Measurements from ENCODE around the gene TBC1D32. TPM values are rescaled to one million over a fixed set of nuclear protein-coding genes. Genes with fewer than 3 reads are reported as not detected.

TBC1D32 gene
- total RNA-seq, 5 donors from 2014 or later (not counting 1 experiment from before 2014, with no cell fraction given) = 8.2 to 20.2 (median 10.7) TPM

GRCh38 chr6:121237859-121238258 lies 96.4 kb downstream of the TBC1D32 start:
- Mint-ChIP-seq H3K9me3 (peaks cover 0 to 8% (median 6%) of the 10 kb centered on the region in 3 donors), H3K4me1 (no peaks in the 10 kb centered on the region), H3K27me3 (no peaks in the 10 kb centered on the region), H3K36me3 (peaks cover 60% of the 10 kb centered on the region), H3K4me3 (no peak overlapping the region), H3K27ac (no peak overlapping the region)
- DNase-seq (no peak), ATAC-seq (replicated peaks in 1 of 4) (no peak)
- no CpG with 5 or more reads among the region's 1 CpG for WGBS (ENCODE audit: insufficient coverage)
- POLR2A ChIA-PET = interaction anchor here in 1 of 2 donors (0.6 kb wide), 1 partner anchor 102 kb away, joined by 3 read pairs; no protein-coding TSS in a partner anchor
- peaks cover 0 to 3% of the 10 kb centered on the region in 2 donors for H3K36me3 ChIP-seq (ENCODE audit: control insufficient read depth in 2 of 2, extremely low read depth in 1 of 2, insufficient read depth in 1 of 2, low read length in 1 of 2)
- CTCF ChIA-PET = no interaction called here
- H3K4me3 ChIP-seq (ENCODE audit: control insufficient read depth in 1 of 2, extremely low read depth in 1 of 2, low read length in 1 of 2) = no peak overlapping the region
- no peak overlapping the region for H3K27ac ChIP-seq (ENCODE audit: low read length)
- no peaks in the 10 kb centered on the region for H3K9me3 ChIP-seq
- H3K4me1 ChIP-seq (ENCODE audit: control insufficient read depth in 1 of 2, extremely low read depth in 1 of 2, insufficient read depth in 2 of 2, low read length in 2 of 2) = no peaks in the 10 kb centered on the region
- H3K27me3 ChIP-seq (replicated peaks in 1 of 2; ENCODE audit: control insufficient read depth in 2 of 2, extremely low read depth in 1 of 2, insufficient read depth in 2 of 2, low read length in 1 of 2) = no peaks in the 10 kb centered on the region

DNA sequence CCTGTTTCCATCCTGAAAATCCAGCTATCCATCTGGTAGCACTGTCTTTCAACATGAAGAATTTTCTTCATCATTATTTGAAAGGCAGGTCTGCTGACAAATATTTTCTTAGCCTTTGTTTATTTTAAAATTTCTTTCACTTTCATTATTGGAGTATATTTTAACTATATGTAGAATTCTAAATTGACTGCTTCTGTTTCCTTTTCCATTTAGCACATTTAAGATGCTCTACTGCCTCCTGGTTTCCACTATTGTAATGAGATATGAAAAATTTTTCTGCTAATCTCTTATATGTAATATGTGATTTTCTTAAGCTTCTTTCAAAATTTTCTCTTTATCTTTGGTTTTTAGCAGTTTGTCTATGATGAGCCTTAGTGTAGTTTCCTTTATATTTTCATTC lies 97.3 kb downstream of the TBC1D32 start:
- Histone ChIP-seq H3K36me3 (ENCODE audit: control insufficient read depth in 2 of 2, extremely low read depth in 1 of 2, insufficient read depth in 1 of 2, low read length in 1 of 2) (peaks cover 0 to 3% of the 10 kb centered on the region in 2 donors), H3K27ac (ENCODE audit: low read length) (no peak overlapping the region), H3K4me1 (ENCODE audit: control insufficient read depth in 1 of 2, extremely low read depth in 1 of 2, insufficient read depth in 2 of 2, low read length in 2 of 2) (no peaks in the 10 kb centered on the region), H3K4me3 (ENCODE audit: control insufficient read depth in 1 of 2, extremely low read depth in 1 of 2, low read length in 1 of 2) (no peak overlapping the region), H3K9me3 (no peaks in the 10 kb centered on the region), H3K27me3 (replicated peaks in 1 of 2; ENCODE audit: control insufficient read depth in 2 of 2, extremely low read depth in 1 of 2, insufficient read depth in 2 of 2, low read length in 1 of 2) (no peaks in the 10 kb centered on the region)
- H3K27ac Mint-ChIP-seq = no peak overlapping the region
- peaks cover 2 to 11% (median 6%) of the 10 kb centered on the region in 3 donors for H3K9me3 Mint-ChIP-seq
- H3K27me3 Mint-ChIP-seq = no peaks in the 10 kb centered on the region
- POLR2A ChIA-PET = no interaction called here
- no peak overlapping the region for H3K4me3 Mint-ChIP-seq
- CTCF ChIA-PET = interaction anchor here in 1 of 2 donors (0.5 kb wide), 1 partner anchor 31 kb away, joined by 4 read pairs; no protein-coding TSS in a partner anchor
- DNase-seq = no peak
- no peak for ATAC-seq (replicated peaks in 1 of 4)
- peaks cover 65% of the 10 kb centered on the region for H3K36me3 Mint-ChIP-seq
- H3K4me1 Mint-ChIP-seq = no peaks in the 10 kb centered on the region

DNA sequence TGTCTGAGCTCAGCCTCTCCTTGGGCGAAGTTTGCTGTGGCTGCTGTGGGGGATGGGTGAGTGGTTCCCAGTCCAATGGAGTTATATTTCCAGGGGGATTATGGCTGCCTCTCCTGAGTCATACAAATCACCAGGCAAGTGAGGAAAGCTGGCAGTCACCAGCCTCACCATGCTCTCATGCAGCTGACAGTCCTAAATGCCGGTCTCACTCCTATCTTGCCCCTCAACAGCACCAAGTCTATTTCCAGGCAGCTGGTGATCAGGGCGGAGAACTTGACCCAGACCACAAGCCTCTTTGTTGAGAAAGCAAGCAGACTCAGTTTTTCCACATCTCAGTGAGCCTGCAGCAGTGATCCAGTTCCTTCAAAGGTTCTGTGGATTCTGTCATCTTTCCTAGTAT lies 98.9 kb downstream of the TBC1D32 start:
- H3K27ac ChIP-seq (ENCODE audit: low read length) = no peak overlapping the region
- H3K27ac Mint-ChIP-seq = no peak overlapping the region
- no peaks in the 10 kb centered on the region for H3K4me1 Mint-ChIP-seq
- DNase-seq (no peak), ATAC-seq (replicated peaks in 1 of 4) (no peak)
- peaks cover 0 to 3% of the 10 kb centered on the region in 2 donors for H3K36me3 ChIP-seq (ENCODE audit: control insufficient read depth in 2 of 2, extremely low read depth in 1 of 2, insufficient read depth in 1 of 2, low read length in 1 of 2)
- no peaks in the 10 kb centered on the region for H3K9me3 ChIP-seq
- H3K36me3 Mint-ChIP-seq = peaks cover 68% of the 10 kb centered on the region
- ChIA-PET CTCF (interaction anchor here in 1 of 2 donors (0.5 kb wide), 1 partner anchor 94 kb away, joined by 3 read pairs; no protein-coding TSS in a partner anchor), POLR2A (no interaction called here)
- no peak overlapping the region for H3K4me3 Mint-ChIP-seq
- 80% methylated on average over 3 of the region's 3 CpGs for WGBS (ENCODE audit: insufficient coverage)
- H3K9me3 Mint-ChIP-seq = peaks cover 5 to 19% (median 6%) of the 10 kb centered on the region in 3 donors
- no peaks in the 10 kb centered on the region for H3K27me3 Mint-ChIP-seq
- H3K27me3 ChIP-seq (replicated peaks in 1 of 2; ENCODE audit: control insufficient read depth in 2 of 2, extremely low read depth in 1 of 2, insufficient read depth in 2 of 2, low read length in 1 of 2) = no peaks in the 10 kb centered on the region
- no peak overlapping the region for H3K4me3 ChIP-seq (ENCODE audit: control insufficient read depth in 1 of 2, extremely low read depth in 1 of 2, low read length in 1 of 2)
- no peaks in the 10 kb centered on the region for H3K4me1 ChIP-seq (ENCODE audit: control insufficient read depth in 1 of 2, extremely low read depth in 1 of 2, insufficient read depth in 2 of 2, low read length in 2 of 2)

- H3K4me3 ChIP-seq (ENCODE audit: control insufficient read depth in 1 of 2, extremely low read depth in 1 of 2, low read length in 1 of 2) = no peak overlapping the region
- no peaks in the 10 kb centered on the region for H3K27me3 Mint-ChIP-seq
- peaks cover 0 to 4% (median 1%) of the 10 kb centered on the region in 3 donors for H3K9me3 Mint-ChIP-seq
- no peak overlapping the region for H3K27ac Mint-ChIP-seq
- ChIA-PET POLR2A (no interaction called here), CTCF (no interaction called here)
- no peak overlapping the region for H3K27ac ChIP-seq (ENCODE audit: low read length)
- no peaks in the 10 kb centered on the region for H3K9me3 ChIP-seq
- peaks cover 3 to 5% of the 10 kb centered on the region in 2 donors for H3K36me3 ChIP-seq (ENCODE audit: control insufficient read depth in 2 of 2, extremely low read depth in 1 of 2, insufficient read depth in 1 of 2, low read length in 1 of 2)
- H3K4me1 Mint-ChIP-seq = no peaks in the 10 kb centered on the region
- WGBS (ENCODE audit: insufficient coverage) = 44% methylated on average over 2 of the region's 2 CpGs
- no peaks in the 10 kb centered on the region for H3K4me1 ChIP-seq (ENCODE audit: control insufficient read depth in 1 of 2, extremely low read depth in 1 of 2, insufficient read depth in 2 of 2, low read length in 2 of 2)
- DNase-seq = no peak
- ATAC-seq (replicated peaks in 1 of 4) = no peak
- peaks cover 47% of the 10 kb centered on the region for H3K36me3 Mint-ChIP-seq
- no peaks in the 10 kb centered on the region for H3K27me3 ChIP-seq (replicated peaks in 1 of 2; ENCODE audit: control insufficient read depth in 2 of 2, extremely low read depth in 1 of 2, insufficient read depth in 2 of 2, low read length in 1 of 2)
- H3K4me3 Mint-ChIP-seq = no peak overlapping the region
Measured at GRCh38 chr6:121223930-121224329, 110.3 kb downstream of the TBC1D32 start.

DNA sequence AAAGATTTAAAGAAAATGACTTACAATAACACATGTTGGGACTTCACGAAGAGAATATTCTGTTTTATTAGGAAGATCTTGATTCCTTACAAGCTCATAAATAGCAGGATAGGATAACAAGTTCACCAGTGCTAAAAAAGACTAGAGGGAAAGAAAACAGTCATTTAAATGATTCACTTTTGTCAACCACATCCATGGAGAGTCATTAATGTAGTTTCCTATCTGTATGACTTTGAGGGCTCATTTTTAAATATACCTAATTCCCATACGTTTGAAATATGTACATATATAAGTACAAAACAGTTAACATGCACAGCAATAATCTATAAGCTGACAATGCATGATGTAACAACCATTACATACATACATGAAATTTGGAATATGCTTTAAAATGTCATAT lies 111.1 kb downstream of the TBC1D32 start:
- Histone ChIP-seq H3K4me1 (ENCODE audit: control insufficient read depth in 1 of 2, extremely low read depth in 1 of 2, insufficient read depth in 2 of 2, low read length in 2 of 2) (no peaks in the 10 kb centered on the region), H3K9me3 (no peaks in the 10 kb centered on the region), H3K27ac (ENCODE audit: low read length) (no peak overlapping the region), H3K4me3 (ENCODE audit: control insufficient read depth in 1 of 2, extremely low read depth in 1 of 2, low read length in 1 of 2) (no peak overlapping the region), H3K27me3 (replicated peaks in 1 of 2; ENCODE audit: control insufficient read depth in 2 of 2, extremely low read depth in 1 of 2, insufficient read depth in 2 of 2, low read length in 1 of 2) (no peaks in the 10 kb centered on the region), H3K36me3 (ENCODE audit: control insufficient read depth in 2 of 2, extremely low read depth in 1 of 2, insufficient read depth in 1 of 2, low read length in 1 of 2) (peaks cover 5 to 6% of the 10 kb centered on the region in 2 donors)
- peaks cover 51% of the 10 kb centered on the region for H3K36me3 Mint-ChIP-seq
- H3K4me3 Mint-ChIP-seq = no peak overlapping the region
- ChIA-PET POLR2A (no interaction called here), CTCF (no interaction called here)
- no peaks in the 10 kb centered on the region for H3K4me1 Mint-ChIP-seq
- no peak for ATAC-seq (replicated peaks in 1 of 4)
- WGBS (ENCODE audit: insufficient coverage) = no CpG with 5 or more reads among the region's 2 CpGs
- no peak for DNase-seq
- H3K27ac Mint-ChIP-seq = no peak overlapping the region
- peaks cover 0 to 8% (median 4%) of the 10 kb centered on the region in 3 donors for H3K9me3 Mint-ChIP-seq
- no peaks in the 10 kb centered on the region for H3K27me3 Mint-ChIP-seq

- Histone ChIP-seq H3K27ac (ENCODE audit: low read length) (no peak overlapping the region), H3K36me3 (ENCODE audit: control insufficient read depth in 2 of 2, extremely low read depth in 1 of 2, insufficient read depth in 1 of 2, low read length in 1 of 2) (peaks cover 5 to 6% of the 10 kb centered on the region in 2 donors), H3K27me3 (replicated peaks in 1 of 2; ENCODE audit: control insufficient read depth in 2 of 2, extremely low read depth in 1 of 2, insufficient read depth in 2 of 2, low read length in 1 of 2) (no peaks in the 10 kb centered on the region), H3K4me1 (ENCODE audit: control insufficient read depth in 1 of 2, extremely low read depth in 1 of 2, insufficient read depth in 2 of 2, low read length in 2 of 2) (no peaks in the 10 kb centered on the region), H3K4me3 (ENCODE audit: control insufficient read depth in 1 of 2, extremely low read depth in 1 of 2, low read length in 1 of 2) (no peak overlapping the region), H3K9me3 (no peaks in the 10 kb centered on the region)
- no peak overlapping the region for H3K27ac Mint-ChIP-seq
- H3K36me3 Mint-ChIP-seq = peaks cover 56% of the 10 kb centered on the region
- no peaks in the 10 kb centered on the region for H3K4me1 Mint-ChIP-seq
- ATAC-seq (replicated peaks in 1 of 4) (no peak), DNase-seq (no peak)
- CTCF ChIA-PET = no interaction called here
- peaks cover 3 to 12% (median 7%) of the 10 kb centered on the region in 3 donors for H3K9me3 Mint-ChIP-seq
- no peak overlapping the region for H3K4me3 Mint-ChIP-seq
- no CpG with 5 or more reads among the region's 3 CpGs for WGBS (ENCODE audit: insufficient coverage)
- no peaks in the 10 kb centered on the region for H3K27me3 Mint-ChIP-seq
- POLR2A ChIA-PET = no interaction called here
Measured at GRCh38 chr6:121222656-121223055, 111.6 kb downstream of the TBC1D32 start.

- Mint-ChIP-seq H3K36me3 (peaks cover 90% of the 10 kb centered on the region), H3K27me3 (no peaks in the 10 kb centered on the region), H3K9me3 (peaks cover 17 to 31% (median 23%) of the 10 kb centered on the region in 3 donors), H3K4me1 (no peaks in the 10 kb centered on the region), H3K27ac (no peak overlapping the region), H3K4me3 (no peak overlapping the region)
- CTCF ChIA-PET = no interaction called here
- Histone ChIP-seq H3K4me3 (ENCODE audit: control insufficient read depth in 1 of 2, extremely low read depth in 1 of 2, low read length in 1 of 2) (no peak overlapping the region), H3K9me3 (peaks cover 2% of the 10 kb centered on the region), H3K36me3 (ENCODE audit: control insufficient read depth in 2 of 2, extremely low read depth in 1 of 2, insufficient read depth in 1 of 2, low read length in 1 of 2) (peaks cover 9 to 15% of the 10 kb centered on the region in 2 donors), H3K27me3 (replicated peaks in 1 of 2; ENCODE audit: control insufficient read depth in 2 of 2, extremely low read depth in 1 of 2, insufficient read depth in 2 of 2, low read length in 1 of 2) (no peaks in the 10 kb centered on the region), H3K4me1 (ENCODE audit: control insufficient read depth in 1 of 2, extremely low read depth in 1 of 2, insufficient read depth in 2 of 2, low read length in 2 of 2) (no peaks in the 10 kb centered on the region), H3K27ac (ENCODE audit: low read length) (no peak overlapping the region)
- ATAC-seq (replicated peaks in 1 of 4) = no peak
- whole genome bisulfite sequencing (ENCODE audit: insufficient coverage) = no CpG with 5 or more reads among the region's 1 CpG
- POLR2A ChIA-PET = no interaction called here
- DNase-seq = no peak
Measured at GRCh38 chr6:121216928-121217327, 117.4 kb downstream of the TBC1D32 start.

Data from T-cell (primary cell).